Effector memory CD4-positive, alpha-beta T cell (primary cell): ENCODE measurements around the gene IGSF3.

Experiments used
- DNase-seq, 3 donors: peaks; one replicate each; pipeline ENCODE4 v3.0.0-alpha.2; 2020
- H3K27ac ChIP-seq: 2 replicates; pipeline ENCODE4 v1.7.0; 2013; ENCODE audit warnings: mild to moderate bottlenecking, low read length, moderate library complexity; ENCODE audit not compliant: insufficient read depth, poor library complexity, severe bottlenecking
- H3K27me3 ChIP-seq: replicated peaks from 2 replicates; pipeline ENCODE4 v1.7.0; 2013; ENCODE audit warnings: mild to moderate bottlenecking, low read length; ENCODE audit not compliant: insufficient read depth, control insufficient read depth, poor library complexity, severe bottlenecking
- H3K36me3 ChIP-seq: 2 replicates; pipeline ENCODE4 v1.7.0; 2013; ENCODE audit warnings: mild to moderate bottlenecking, low read length, moderate library complexity; ENCODE audit not compliant: control insufficient read depth, insufficient read depth
- H3K4me1 ChIP-seq: 2 replicates; pipeline ENCODE4 v1.7.0; 2013; ENCODE audit warnings: low read length, mild to moderate bottlenecking; ENCODE audit not compliant: control insufficient read depth, insufficient read depth, poor library complexity, severe bottlenecking
- H3K4me3 ChIP-seq: 2 replicates; pipeline ENCODE4 v1.7.0; 2013; ENCODE audit warnings: low read length, low read depth, mild to moderate bottlenecking; ENCODE audit not compliant: insufficient read depth, poor library complexity, severe bottlenecking
- H3K9me3 ChIP-seq: 2 replicates; pipeline ENCODE4 v1.7.0; 2013; ENCODE audit warnings: mild to moderate bottlenecking, low read length, moderate library complexity; ENCODE audit not compliant: control insufficient read depth

The IGSF3 gene

GRCh38 chr1:116572099-116572498 is 95.4 kb downstream of the IGSF3 start:
- DNase-seq: no peak
- Histone ChIP-seq H3K27me3 (no peaks in the 10 kb centered on the region), H3K4me3 (no peak overlapping the region), H3K27ac (no peak overlapping the region), H3K9me3 (no peaks in the 10 kb centered on the region), H3K36me3 (no peaks in the 10 kb centered on the region), H3K4me1 (peaks cover 18% of the 10 kb centered on the region)

- DNase-seq: no peak
- Histone ChIP-seq H3K27ac (peak overlapping the region; percentile 93), H3K4me3 (peak overlapping the region; percentile 94), H3K36me3 (no peaks in the 10 kb centered on the region), H3K27me3 (no peaks in the 10 kb centered on the region), H3K9me3 (no peaks in the 10 kb centered on the region), H3K4me1 (peaks cover 18% of the 10 kb centered on the region)
Measured at GRCh38 chr1:116571215-116571919, 96.2 kb downstream of the IGSF3 start.

GRCh38 chr1:116570358-116571214 is 96.9 kb downstream of the IGSF3 start, which contains the start of gene CD58:
CD58 (minus strand) TSS chr1:116571026; CDS start chr1:116570972, 54 bp downstream.
- H3K4me1 ChIP-seq: peaks cover 18% of the 10 kb centered on the region
- peak within 1 kb of the TSS; percentile 94 for H3K4me3 ChIP-seq
- H3K9me3 ChIP-seq: no peaks in the 10 kb centered on the region
- H3K36me3 ChIP-seq: no peaks in the 10 kb centered on the region
- H3K27me3 ChIP-seq: no peaks in the 10 kb centered on the region
- peak; percentile 61 to 72 (median 66) for DNase-seq
- peak within 1 kb of the TSS; percentile 93 for H3K27ac ChIP-seq

- H3K4me3 ChIP-seq: peak overlapping the region; percentile 94
- H3K36me3 ChIP-seq: no peaks in the 10 kb centered on the region
- H3K27me3 ChIP-seq: no peaks in the 10 kb centered on the region
- peaks cover 18% of the 10 kb centered on the region for H3K4me1 ChIP-seq
- no peaks in the 10 kb centered on the region for H3K9me3 ChIP-seq
- peak; percentile 46 to 56 (median 51) for DNase-seq
- peak overlapping the region; percentile 93 for H3K27ac ChIP-seq
Measured at GRCh38 chr1:116569776-116570357, 97.7 kb downstream of the IGSF3 start.

GRCh38 chr1:116569381-116569670 is 98.2 kb downstream of the IGSF3 start:
- Histone ChIP-seq H3K36me3 (no peaks in the 10 kb centered on the region), H3K9me3 (no peaks in the 10 kb centered on the region), H3K4me3 (peak overlapping the region; percentile 94), H3K4me1 (peaks cover 18% of the 10 kb centered on the region), H3K27me3 (no peaks in the 10 kb centered on the region), H3K27ac (peak overlapping the region; percentile 93)
- DNase-seq: no peak

- H3K27ac ChIP-seq: peak overlapping the region; percentile 3
- no peak overlapping the region for H3K4me3 ChIP-seq
- H3K4me1 ChIP-seq: peaks cover 18% of the 10 kb centered on the region
- no peak for DNase-seq
- H3K27me3 ChIP-seq: no peaks in the 10 kb centered on the region
- no peaks in the 10 kb centered on the region for H3K9me3 ChIP-seq
- H3K36me3 ChIP-seq: no peaks in the 10 kb centered on the region
Measured at GRCh38 chr1:116568662-116569380, 98.7 kb downstream of the IGSF3 start.

- Histone ChIP-seq H3K36me3 (no peaks in the 10 kb centered on the region), H3K4me1 (peaks cover 18% of the 10 kb centered on the region), H3K27me3 (no peaks in the 10 kb centered on the region), H3K4me3 (no peak overlapping the region), H3K9me3 (no peaks in the 10 kb centered on the region), H3K27ac (peak overlapping the region; percentile 3)
- DNase-seq: no peak
Measured at GRCh38 chr1:116567790-116568661, 99.5 kb downstream of the IGSF3 start.

- no peaks in the 10 kb centered on the region for H3K9me3 ChIP-seq
- no peak overlapping the region for H3K4me3 ChIP-seq
- no peak overlapping the region for H3K27ac ChIP-seq
- no peaks in the 10 kb centered on the region for H3K27me3 ChIP-seq
- H3K36me3 ChIP-seq: no peaks in the 10 kb centered on the region
- DNase-seq: no peak
- peaks cover 22% of the 10 kb centered on the region for H3K4me1 ChIP-seq
Measured at GRCh38 chr1:116565222-116565621, 102.3 kb downstream of the IGSF3 start.

- Histone ChIP-seq H3K36me3 (no peaks in the 10 kb centered on the region), H3K9me3 (no peaks in the 10 kb centered on the region), H3K4me1 (peaks cover 20% of the 10 kb centered on the region), H3K27ac (no peak overlapping the region), H3K27me3 (no peaks in the 10 kb centered on the region), H3K4me3 (no peak overlapping the region)
- DNase-seq: no peak
Measured at GRCh38 chr1:116564426-116564825, 103.1 kb downstream of the IGSF3 start.
